Measurements from ENCODE around the gene GRHPR.

The GRHPR gene

GRCh38 chr9:37399336-37399735, 23.2 kb upstream of the GRHPR start:
- no peak for DNase-seq

GRCh38 chr9:37404590-37404989, 17.9 kb upstream of the GRHPR start:
- no peak for DNase-seq

GRCh38 chr9:37405350-37405749, 17.1 kb upstream of the GRHPR start:
- no peak for DNase-seq

- DNase-seq = no peak
Measured at GRCh38 chr9:37405764-37406380, 16.6 kb upstream of the GRHPR start.

- no peak for DNase-seq
Measured at GRCh38 chr9:37406603-37407401, 15.7 kb upstream of the GRHPR start.

GRCh38 chr9:37407468-37407867, 15.0 kb upstream of the GRHPR start:
- DNase-seq = no peak

- no peak for DNase-seq
Measured at GRCh38 chr9:37408933-37409710, 13.4 kb upstream of the GRHPR start.

GRCh38 chr9:37410354-37410861, 12.1 kb upstream of the GRHPR start:
- DNase-seq = no peak

GRCh38 chr9:37410969-37411785, 11.3 kb upstream of the GRHPR start:
- no peak for DNase-seq

- no peak for DNase-seq
Measured at GRCh38 chr9:37412431-37413151, 9.9 kb upstream of the GRHPR start.

- DNase-seq = no peak
Measured at GRCh38 chr9:37413311-37413710, 9.2 kb upstream of the GRHPR start.

- DNase-seq = no peak
Measured at GRCh38 chr9:37414503-37414943, 8.0 kb upstream of the GRHPR start.

- DNase-seq = peak; percentile 56
Measured at GRCh38 chr9:37415011-37415719, 7.3 kb upstream of the GRHPR start.

- no peak for DNase-seq
Measured at GRCh38 chr9:37417252-37417803, 5.2 kb upstream of the GRHPR start.

- DNase-seq = no peak
Measured at GRCh38 chr9:37417857-37418618, 4.5 kb upstream of the GRHPR start.

- DNase-seq = no peak
Measured at GRCh38 chr9:37419204-37419603, 3.3 kb upstream of the GRHPR start.

- no peak for DNase-seq
Measured at GRCh38 chr9:37420271-37421215, 2.0 kb upstream of the GRHPR start.

- DNase-seq = no peak
Measured at GRCh38 chr9:37421914-37422288, 595 bp upstream of the GRHPR start.

GRCh38 chr9:37423508-37423907, 1.0 kb downstream of the GRHPR start:
- no peak for DNase-seq

Measured in NCI-H1694 treated with DMSO at 0.1 percent for 48 hours (cell line).